SK-N-SH (cell line): ENCODE results near the gene SCARF2. TPM values are rescaled to one million over a fixed set of nuclear protein-coding genes. Genes with fewer than 3 reads are reported as not detected.
A peak's percentile ranks its signal among the peaks of the same experiment; 100 is the strongest.

Experiments used
- CTCF ChIA-PET: fragments of 300-600, 350-600 bp; formaldehyde crosslinking; extraction: SDS; loops from one replicate; lab custom pipeline; 2021; lab: Yijun Ruan, JAX
- POLR2A ChIA-PET: fragments of 350-600 bp; sonication (Branson Sonifier 250); formaldehyde crosslinking; extraction: SDS; loops from one replicate; lab custom pipeline; 2020; ENCODE audit warnings: antibody characterized with exemption, inconsistent platforms; lab: Yijun Ruan, JAX
- DNase-seq: peaks from one replicate; pipeline ENCODE4 v3.0.0; 2012
- H2AFZ ChIP-seq: fragments of 200-600 bp; sonication (generic); 2 replicates; pipeline ENCODE4 v1.8.1; 2016; ENCODE audit warnings: antibody characterized with exemption, mild to moderate bottlenecking, low read depth
- H3F3A ChIP-seq: fragments of 200-600 bp; sonication (generic); replicated peaks from 2 replicates; pipeline ENCODE3; 2016; ENCODE audit warnings: antibody characterized with exemption, mild to moderate bottlenecking; ENCODE audit not compliant: insufficient read depth
- H3K27ac ChIP-seq, 2 experiments: fragments of 200-500 bp in 1 of 2; fragments of 200-600 bp in 1 of 2; sonication (Bioruptor generic) in 1 of 2; sonication (generic), shearing (Covaris generic) in 1 of 2; 2 replicates each; pipeline versions ENCODE4 v1.5.1 to v1.6.1; 2014 to 2016; ENCODE audit warnings: low read depth in 2 of 2, inconsistent platforms in 1 of 2, low read length in 1 of 2, mild to moderate bottlenecking in 1 of 2, mixed read lengths in 1 of 2
- H3K27me3 ChIP-seq: fragments of 200-600 bp; sonication (generic), shearing (Covaris generic); 2 replicates; pipeline ENCODE4 v1.6.1; 2016; ENCODE audit warnings: mixed run types; ENCODE audit not compliant: insufficient read depth
- H3K36me3 ChIP-seq, 2 experiments: fragments of 200-500 bp in 1 of 2; fragments of 200-600 bp in 1 of 2; sonication (Bioruptor generic) in 1 of 2; sonication (generic) in 1 of 2; replicated peaks in 1 of 2; 2 replicates each; pipeline versions ENCODE3 to v1.5.1; 2014 to 2016; ENCODE audit warnings: low read length in 1 of 2, mild to moderate bottlenecking in 1 of 2; ENCODE audit not compliant: insufficient read depth in 2 of 2, control insufficient read depth in 1 of 2
- H3K4me1 ChIP-seq, 2 experiments: fragments of 200-500 bp in 1 of 2; fragments of 200-600 bp in 1 of 2; sonication (Bioruptor generic) in 1 of 2; sonication (generic), shearing (Covaris generic) in 1 of 2; 2 replicates each; pipeline versions ENCODE4 v1.5.1 to v1.6.1; 2014 to 2016; ENCODE audit warnings: low read depth in 1 of 2, low read length in 1 of 2, mixed run types in 1 of 2; ENCODE audit not compliant: insufficient read depth in 2 of 2, control insufficient read depth in 1 of 2
- H3K4me2 ChIP-seq: fragments of 200-600 bp; sonication (generic), shearing (Covaris generic); 2 replicates; pipeline ENCODE4 v1.6.1; 2017; ENCODE audit warnings: mixed run types
- H3K4me3 ChIP-seq, 2 experiments: fragments of 200-500 bp in 1 of 2; fragments of 200-600 bp in 1 of 2; sonication (Bioruptor generic) in 1 of 2; sonication (generic), shearing (Covaris generic) in 1 of 2; 2 replicates each; pipeline versions ENCODE4 v1.5.1 to v1.8.1; 2014 to 2016; ENCODE audit warnings: low read depth in 2 of 2, inconsistent platforms in 1 of 2, low read length in 1 of 2, mild to moderate bottlenecking in 1 of 2, mixed read lengths in 1 of 2, moderate library complexity in 1 of 2
- H3K79me2 ChIP-seq: fragments of 200-600 bp; sonication (generic); 2 replicates; pipeline ENCODE4 v1.8.1; 2017; ENCODE audit warnings: mild to moderate bottlenecking; ENCODE audit not compliant: insufficient read depth
- H3K9ac ChIP-seq: fragments of 200-600 bp; sonication (generic); 2 replicates; pipeline ENCODE4 v1.6.1; 2017; ENCODE audit warnings: mixed run types
- H3K9me2 ChIP-seq: fragments of 200-600 bp; sonication (generic); 2 replicates; pipeline ENCODE4 v1.6.1; 2017; ENCODE audit warnings: mixed run types
- H3K9me3 ChIP-seq: fragments of 200-600 bp; sonication (generic); 2 replicates; pipeline ENCODE4 v1.6.1; 2017; ENCODE audit warnings: mixed run types, mild to moderate bottlenecking, moderate library complexity
- H4K20me1 ChIP-seq: fragments of 200-600 bp; sonication (generic); 2 replicates; pipeline ENCODE4 v1.6.1; 2017; ENCODE audit warnings: mild to moderate bottlenecking, mixed run types; ENCODE audit not compliant: insufficient read depth
- CTCF ChIP-seq: fragments of 200-600 bp; sonication (generic); IDR thresholded peaks from 2 replicates; pipeline ENCODE4 v1.6.1; 2017; ENCODE audit warnings: antibody characterized with exemption, mild to moderate bottlenecking, moderate library complexity
- GATA2 ChIP-seq: sonication (generic); formaldehyde crosslinking; IDR thresholded peaks from 2 replicates; pipeline ENCODE4 v1.5.0; 2020; ENCODE audit warnings: mild to moderate bottlenecking, missing genetic modification reagents
- JUND ChIP-seq: IDR thresholded peaks from 2 replicates; pipeline ENCODE4 v1.4.0; 2012
- MEF2A ChIP-seq: IDR thresholded peaks from 2 replicates; pipeline ENCODE4 v1.4.0; 2012; ENCODE audit warnings: low read depth, borderline replicate concordance
- NFIC ChIP-seq: IDR thresholded peaks from 2 replicates; pipeline ENCODE4 v1.4.0; 2012; ENCODE audit warnings: borderline replicate concordance
- NRF1 ChIP-seq: IDR thresholded peaks from 2 replicates; pipeline ENCODE4 v1.6.1; 2012; ENCODE audit warnings: low read depth, mild to moderate bottlenecking, low read length
- POLR2AphosphoS5 ChIP-seq: IDR thresholded peaks from 2 replicates; pipeline ENCODE4 v1.6.1; 2012; ENCODE audit warnings: low read depth, low read length
- RAD21 ChIP-seq: IDR thresholded peaks from 2 replicates; pipeline ENCODE4 v1.6.1; 2012; ENCODE audit warnings: mild to moderate bottlenecking, low read length
- RCOR1 ChIP-seq: fragments of 150-350 bp; IDR thresholded peaks from 2 replicates; pipeline ENCODE4 v1.6.1; 2017; ENCODE audit warnings: antibody characterized with exemption, low read length
- REST ChIP-seq: IDR thresholded peaks from 2 replicates; pipeline ENCODE4 v1.6.1; 2012; ENCODE audit warnings: mild to moderate bottlenecking, low read depth, low read length, moderate library complexity
- RXRA ChIP-seq: IDR thresholded peaks from 2 replicates; pipeline ENCODE4 v1.4.0; 2012; ENCODE audit warnings: low read depth, mild to moderate bottlenecking, borderline replicate concordance
- TCF12 ChIP-seq: IDR thresholded peaks from 2 replicates; pipeline ENCODE4 v1.4.0; 2012
- WGBS: methylation state at CpG from one replicate; pipeline ENCODE4 v1.1.6; 2017; ENCODE audit warnings: low lambda C conversion rate; 5-methylcytosine and 5-hydroxymethylcytosine counted together
- polyA plus RNA-seq, 3 experiments: library from polyadenylated mRNA; depleted of rRNA; stranded (reverse); fragments of >200 nt; gene quantifications; 2 replicates each; pipeline ENCODE4 v1.2.3, GENCODE V29; 2012
- TF ChIP-seq, protein P1 (sequence below): IDR thresholded peaks from 2 replicates; pipeline ENCODE4 v1.4.0; 2012; ENCODE audit warnings: low read depth, borderline replicate concordance

SCARF2 gene
- polyA plus RNA-seq, 1 of the 3 experiments (the other 2 are of a cell fraction): 49.0 TPM

GRCh38 chr22:20434264-20434751 is 3.3 kb downstream of the SCARF2 start (continued):
- TF ChIP-seq CTCF: no peak
- TF ChIP-seq, protein P1, sequence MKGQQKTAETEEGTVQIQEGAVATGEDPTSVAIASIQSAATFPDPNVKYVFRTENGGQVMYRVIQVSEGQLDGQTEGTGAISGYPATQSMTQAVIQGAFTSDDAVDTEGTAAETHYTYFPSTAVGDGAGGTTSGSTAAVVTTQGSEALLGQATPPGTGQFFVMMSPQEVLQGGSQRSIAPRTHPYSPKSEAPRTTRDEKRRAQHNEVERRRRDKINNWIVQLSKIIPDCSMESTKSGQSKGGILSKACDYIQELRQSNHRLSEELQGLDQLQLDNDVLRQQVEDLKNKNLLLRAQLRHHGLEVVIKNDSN: no peak
- no peak for TF ChIP-seq REST
- no peak for TF ChIP-seq TCF12
- no peak for TF ChIP-seq RAD21

DNA sequence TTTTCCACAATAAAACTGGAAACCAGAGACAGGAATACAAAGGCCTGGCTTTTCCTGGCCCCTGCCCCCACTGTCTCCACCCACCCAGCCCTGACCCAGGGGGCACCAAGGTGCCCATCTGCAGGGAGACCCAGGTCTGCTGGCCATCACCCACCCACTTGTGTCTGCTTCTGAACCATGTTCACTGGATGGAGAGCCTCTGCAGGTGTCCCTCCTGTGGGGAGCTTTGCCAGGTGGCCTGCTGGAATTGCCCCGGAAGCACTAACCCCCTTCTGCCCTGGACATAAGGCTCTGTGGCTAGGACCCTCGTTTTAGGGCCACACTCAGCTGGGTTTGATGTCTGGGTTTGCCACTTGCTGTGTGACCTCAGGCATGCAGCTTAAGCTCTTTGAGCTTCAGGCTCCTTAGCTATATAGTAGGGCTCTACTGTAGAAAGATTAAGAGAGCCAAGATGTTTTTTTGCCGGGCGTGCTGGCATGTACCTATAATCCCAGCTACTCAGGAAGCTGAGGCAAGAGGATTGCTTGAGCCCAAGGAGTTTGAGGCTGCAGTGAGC is 3.9 kb downstream of the SCARF2 start:
- H3K79me2 ChIP-seq: peaks cover 73% of the 10 kb centered on the region
- peaks cover 71% of the 10 kb centered on the region for H4K20me1 ChIP-seq
- H3K27ac ChIP-seq: no peak overlapping the region
- no peak for TF ChIP-seq JUND
- no peak for TF ChIP-seq NFIC
- TF ChIP-seq MEF2A: no peak
- TF ChIP-seq POLR2AphosphoS5: no peak
- no peak for TF ChIP-seq RAD21
- no peak for TF ChIP-seq GATA2
- TF ChIP-seq RXRA: no peak
- TF ChIP-seq NRF1: no peak
- TF ChIP-seq RCOR1: no peak
- no peak overlapping the region for H2AFZ ChIP-seq
- CTCF ChIA-PET: interaction anchor here (1.6 to 6.4 kb wide), 2 partner anchors 11 to 15 kb away, joined by 8 to 38 read pairs; no protein-coding TSS in a partner anchor
- H3K9me2 ChIP-seq: no peaks in the 10 kb centered on the region
- H3K4me3 ChIP-seq: no peak overlapping the region
- POLR2A ChIA-PET: interaction anchor here (2.4 kb wide), 1 partner anchor 11 kb away, joined by 9 read pairs; no protein-coding TSS in a partner anchor
- no peak overlapping the region for H3K9ac ChIP-seq
- H3K4me1 ChIP-seq: peaks cover 14 to 25% of the 10 kb centered on the region in 2 experiments; a peak in 3 of 4 replicates
- H3K9me3 ChIP-seq: no peaks in the 10 kb centered on the region
- no peak overlapping the region for H3K4me2 ChIP-seq
- WGBS: 69% methylated on average over 3 of the region's 4 CpGs
- no peaks in the 10 kb centered on the region for H3K27me3 ChIP-seq
- H3F3A ChIP-seq: no peaks in the 10 kb centered on the region
- H3K36me3 ChIP-seq: peaks cover 0 to 22% of the 10 kb centered on the region in 2 experiments
- peak; percentile 11 for DNase-seq
